MM.1S (cell line): ENCODE data around the gene RPGR.

ENCODE experiments used
- DNase-seq: peaks from one replicate; pipeline ENCODE4 v3.0.0-alpha.2; 2015
- H2AFZ ChIP-seq: fragments of 300-600 bp; sonication (generic); 2 replicates; pipeline ENCODE4 v1.6.0; 2016; ENCODE audit warnings: antibody characterized with exemption, low read length
- H3F3A ChIP-seq: fragments of 300-600 bp; sonication (generic); 2 replicates; pipeline ENCODE4 v1.6.1; 2016; ENCODE audit warnings: mild to moderate bottlenecking, antibody characterized with exemption, low read length, moderate library complexity, mixed read lengths; ENCODE audit not compliant: insufficient read depth
- H3K27ac ChIP-seq: fragments of 300-600 bp; sonication (generic); 2 replicates; pipeline ENCODE4 v1.5.1; 2016; ENCODE audit warnings: mild to moderate bottlenecking, low read length
- H3K27me3 ChIP-seq: fragments of 300-600 bp; sonication (generic); replicated peaks from 2 replicates; pipeline ENCODE4 v1.6.0; 2016; ENCODE audit warnings: low read length; ENCODE audit not compliant: insufficient read depth
- H3K36me3 ChIP-seq: fragments of 300-600 bp; sonication (generic); replicated peaks from 2 replicates; pipeline ENCODE4 v1.6.1; 2016; ENCODE audit warnings: mild to moderate bottlenecking, low read length, mixed read lengths; ENCODE audit not compliant: insufficient read depth
- H3K4me1 ChIP-seq: fragments of 300-600 bp; sonication (generic); 2 replicates; pipeline ENCODE4 v1.6.1; 2016; ENCODE audit warnings: low read length, mixed read lengths
- H3K4me2 ChIP-seq: fragments of 300-600 bp; sonication (generic); 2 replicates; pipeline ENCODE4 v1.6.0; 2016; ENCODE audit warnings: low read depth, low read length
- H3K4me3 ChIP-seq: fragments of 300-600 bp; sonication (generic); 2 replicates; pipeline ENCODE4 v1.5.1; 2016; ENCODE audit warnings: low read length, mixed read lengths
- H3K79me2 ChIP-seq: fragments of 300-600 bp; sonication (generic); 2 replicates; pipeline ENCODE4 v1.6.1; 2016; ENCODE audit warnings: mixed run types, low read length, mixed read lengths
- H3K9ac ChIP-seq: fragments of 300-600 bp; sonication (generic); 2 replicates; pipeline ENCODE4 v1.6.1; 2016; ENCODE audit warnings: low read length, mixed read lengths
- H3K9me2 ChIP-seq: fragments of 300-600 bp; sonication (generic); replicated peaks from 2 replicates; pipeline ENCODE4 v1.6.1; 2016; ENCODE audit warnings: mild to moderate bottlenecking, low read length, mixed read lengths; ENCODE audit not compliant: insufficient read depth
- H3K9me3 ChIP-seq: fragments of 300-600 bp; sonication (generic); replicated peaks from 2 replicates; pipeline ENCODE4 v1.6.1; 2016; ENCODE audit warnings: mild to moderate bottlenecking, low read length, mixed read lengths; ENCODE audit not compliant: insufficient read depth
- H4K20me1 ChIP-seq: fragments of 300-600 bp; sonication (generic); 2 replicates; pipeline ENCODE4 v1.6.1; 2016; ENCODE audit warnings: mild to moderate bottlenecking, low read length, moderate library complexity, mixed read lengths; ENCODE audit not compliant: insufficient read depth
- EZH2 ChIP-seq: fragments of 300-600 bp; sonication (generic); optimal IDR thresholded peaks from 2 replicates; pipeline ENCODE3; 2017; ENCODE audit warnings: low read depth, mild to moderate bottlenecking, antibody characterized with exemption, low read length, mixed read lengths
- EZH2phosphoT487 ChIP-seq: fragments of 300-600 bp; sonication (generic); IDR thresholded peaks from 2 replicates; pipeline ENCODE4 v1.6.1; 2018; ENCODE audit warnings: antibody characterized with exemption, low read length
- TF ChIP-seq, protein P1 (sequence below): fragments of 300-600 bp; sonication (generic); IDR thresholded peaks from 2 replicates; pipeline ENCODE4 v1.5.1; 2016; ENCODE audit warnings: antibody characterized with exemption, low read length, mixed read lengths

Gene RPGR

DNA sequence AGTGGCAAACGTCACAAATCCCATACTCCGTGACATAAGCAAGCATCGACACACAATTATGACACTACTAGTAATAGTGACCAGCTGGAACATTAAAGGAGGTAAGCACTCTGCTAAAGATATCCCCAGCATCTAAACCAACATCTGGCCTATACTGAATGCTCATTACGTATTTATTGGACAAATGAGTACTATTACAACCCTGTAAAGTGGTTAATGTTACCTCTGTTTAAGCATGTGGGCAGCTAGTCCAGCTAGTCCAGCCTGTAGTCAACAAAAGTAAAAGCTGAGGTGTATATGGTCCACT is 419 bp upstream of the RPGR start:
- Histone ChIP-seq H3K9ac (no peak overlapping the region), H3K4me3 (peak overlapping the region; percentile 75), H3K27ac (no peak overlapping the region), H3K9me2 (no peaks in the 10 kb centered on the region), H3K79me2 (no peaks in the 10 kb centered on the region), H2AFZ (peak overlapping the region; percentile 52), H3K9me3 (no peaks in the 10 kb centered on the region), H4K20me1 (no peaks in the 10 kb centered on the region), H3K4me1 (no peaks in the 10 kb centered on the region), H3K4me2 (peak overlapping the region; percentile 73), H3K27me3 (no peaks in the 10 kb centered on the region), H3F3A (no peaks in the 10 kb centered on the region), H3K36me3 (no peaks in the 10 kb centered on the region)
- TF ChIP-seq, protein P1, sequence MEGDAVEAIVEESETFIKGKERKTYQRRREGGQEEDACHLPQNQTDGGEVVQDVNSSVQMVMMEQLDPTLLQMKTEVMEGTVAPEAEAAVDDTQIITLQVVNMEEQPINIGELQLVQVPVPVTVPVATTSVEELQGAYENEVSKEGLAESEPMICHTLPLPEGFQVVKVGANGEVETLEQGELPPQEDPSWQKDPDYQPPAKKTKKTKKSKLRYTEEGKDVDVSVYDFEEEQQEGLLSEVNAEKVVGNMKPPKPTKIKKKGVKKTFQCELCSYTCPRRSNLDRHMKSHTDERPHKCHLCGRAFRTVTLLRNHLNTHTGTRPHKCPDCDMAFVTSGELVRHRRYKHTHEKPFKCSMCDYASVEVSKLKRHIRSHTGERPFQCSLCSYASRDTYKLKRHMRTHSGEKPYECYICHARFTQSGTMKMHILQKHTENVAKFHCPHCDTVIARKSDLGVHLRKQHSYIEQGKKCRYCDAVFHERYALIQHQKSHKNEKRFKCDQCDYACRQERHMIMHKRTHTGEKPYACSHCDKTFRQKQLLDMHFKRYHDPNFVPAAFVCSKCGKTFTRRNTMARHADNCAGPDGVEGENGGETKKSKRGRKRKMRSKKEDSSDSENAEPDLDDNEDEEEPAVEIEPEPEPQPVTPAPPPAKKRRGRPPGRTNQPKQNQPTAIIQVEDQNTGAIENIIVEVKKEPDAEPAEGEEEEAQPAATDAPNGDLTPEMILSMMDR = no peak
- no peak for TF ChIP-seq EZH2
- no peak for TF ChIP-seq EZH2phosphoT487
- no peak for DNase-seq

DNA sequence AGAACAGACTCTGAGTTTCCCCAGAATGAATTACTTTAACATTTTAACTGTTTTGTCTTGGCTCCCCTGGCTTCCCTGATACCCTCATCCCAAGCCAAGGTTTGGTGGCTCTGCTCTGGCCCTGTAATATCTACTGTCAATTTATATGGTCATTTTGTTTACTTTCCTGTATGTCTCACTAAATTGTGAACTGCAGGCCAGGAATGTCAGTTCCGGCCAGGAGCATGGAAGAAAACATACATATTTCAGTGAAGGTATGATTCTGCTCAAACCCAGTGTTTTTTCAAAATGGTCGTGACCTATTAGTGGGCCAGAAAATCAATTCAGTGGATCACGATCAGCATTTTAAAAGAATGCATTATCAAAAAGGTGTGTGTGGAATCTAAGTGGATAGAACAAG is 1.2 kb downstream of the RPGR start:
- Histone ChIP-seq H3K9me3 (no peaks in the 10 kb centered on the region), H3K4me3 (peak overlapping the region; percentile 75; the same call in 1 of the 2 replicates), H2AFZ (no peak overlapping the region), H4K20me1 (no peaks in the 10 kb centered on the region), H3K9me2 (no peaks in the 10 kb centered on the region), H3K4me1 (no peaks in the 10 kb centered on the region), H3K27me3 (no peaks in the 10 kb centered on the region), H3K4me2 (peak overlapping the region; percentile 41; the same call in 1 of the 2 replicates), H3K36me3 (no peaks in the 10 kb centered on the region), H3K79me2 (no peaks in the 10 kb centered on the region), H3F3A (no peaks in the 10 kb centered on the region), H3K9ac (no peak overlapping the region), H3K27ac (no peak overlapping the region)
- DNase-seq = no peak
- TF ChIP-seq, protein P1 = no peak
- no peak for TF ChIP-seq EZH2
- no peak for TF ChIP-seq EZH2phosphoT487

DNA sequence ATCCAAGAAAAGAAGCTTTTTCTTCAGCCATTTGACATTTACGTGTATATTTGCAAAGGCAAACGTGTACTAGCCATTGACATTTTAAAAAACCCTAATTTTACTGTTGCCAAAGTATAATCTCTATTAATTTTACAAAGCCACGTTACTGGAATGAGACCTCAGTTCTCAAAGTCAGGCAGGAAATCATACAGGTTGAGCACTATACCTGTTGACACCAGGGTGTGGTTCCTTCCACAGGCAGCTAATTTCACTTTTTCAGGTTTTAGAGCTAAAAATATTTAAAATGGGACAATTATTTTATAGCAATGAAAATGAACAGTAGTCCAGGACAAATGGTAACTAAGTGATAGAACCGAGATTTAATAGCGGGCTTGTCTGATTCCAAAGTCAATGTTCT is 6.5 kb downstream of the RPGR start:
- H3F3A ChIP-seq = no peaks in the 10 kb centered on the region
- no peak for TF ChIP-seq EZH2
- no peak for TF ChIP-seq EZH2phosphoT487
- TF ChIP-seq, protein P1 = no peak
- H2AFZ ChIP-seq = no peak overlapping the region
- no peaks in the 10 kb centered on the region for H3K36me3 ChIP-seq
- H3K9ac ChIP-seq = no peak overlapping the region
- no peak overlapping the region for H3K27ac ChIP-seq
- no peak overlapping the region for H3K4me3 ChIP-seq
- no peaks in the 10 kb centered on the region for H3K4me1 ChIP-seq
- H3K79me2 ChIP-seq = no peaks in the 10 kb centered on the region
- no peaks in the 10 kb centered on the region for H3K9me3 ChIP-seq
- H4K20me1 ChIP-seq = no peaks in the 10 kb centered on the region
- DNase-seq = no peak
- no peaks in the 10 kb centered on the region for H3K27me3 ChIP-seq
- H3K9me2 ChIP-seq = no peaks in the 10 kb centered on the region
- H3K4me2 ChIP-seq = no peak overlapping the region
